GM12878 (cell line): ENCODE measurements around the gene OTOR.
A peak's percentile ranks its signal among the peaks of the same experiment; 100 is the strongest.

ENCODE experiments used
- ESRRA ChIP-seq: IDR thresholded peaks from 2 replicates; pipeline ENCODE4 v1.6.1; 2012; ENCODE audit warnings: mild to moderate bottlenecking, low read length, improper control_type of control experiment
- EZH2 ChIP-seq: IDR thresholded peaks from 2 replicates; pipeline ENCODE4 v1.6.1; 2012; ENCODE audit warnings: low read depth, mild to moderate bottlenecking, control low read depth, inconsistent platforms, low read length, borderline replicate concordance; ENCODE audit not compliant: control insufficient read depth
- FOS ChIP-seq: IDR thresholded peaks from 3 replicates; pipeline ENCODE4 v1.6.1; 2011; ENCODE audit warnings: borderline replicate concordance; ENCODE audit not compliant: insufficient read length; ENCODE audit errors: extremely low read depth
- KAT2A ChIP-seq: conservative IDR thresholded peaks from 2 replicates; pipeline ENCODE4 v1.6.1; 2011; ENCODE audit warnings: low read depth, low read length; ENCODE audit not compliant: control insufficient read depth
- SIX5 ChIP-seq: IDR thresholded peaks from 2 replicates; pipeline ENCODE4 v1.6.1; 2011; ENCODE audit warnings: mild to moderate bottlenecking, low read depth, low read length, moderate library complexity; ENCODE audit not compliant: severe bottlenecking
- SMC3 ChIP-seq: IDR thresholded peaks from 2 replicates; pipeline ENCODE4 v1.6.1; 2011; ENCODE audit warnings: low read length, improper control_type of control experiment, borderline replicate concordance
- TF ChIP-seq, protein P1 (sequence below): IDR thresholded peaks from 2 replicates; pipeline ENCODE4 v1.6.1; 2011; ENCODE audit warnings: borderline replicate concordance, low read depth, mild to moderate bottlenecking, moderate library complexity, mixed read lengths, low read length; ENCODE audit not compliant: insufficient read depth; ENCODE audit errors: extremely low read length
- TF ChIP-seq, protein P2 (sequence below): IDR thresholded peaks from 2 replicates; pipeline ENCODE4 v1.6.1; 2012; ENCODE audit warnings: low read depth, low read length, improper control_type of control experiment

- TF ChIP-seq, protein P1, sequence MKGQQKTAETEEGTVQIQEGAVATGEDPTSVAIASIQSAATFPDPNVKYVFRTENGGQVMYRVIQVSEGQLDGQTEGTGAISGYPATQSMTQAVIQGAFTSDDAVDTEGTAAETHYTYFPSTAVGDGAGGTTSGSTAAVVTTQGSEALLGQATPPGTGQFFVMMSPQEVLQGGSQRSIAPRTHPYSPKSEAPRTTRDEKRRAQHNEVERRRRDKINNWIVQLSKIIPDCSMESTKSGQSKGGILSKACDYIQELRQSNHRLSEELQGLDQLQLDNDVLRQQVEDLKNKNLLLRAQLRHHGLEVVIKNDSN = no peak
- TF ChIP-seq EZH2 = no peak
- peak; percentile 78 for TF ChIP-seq SMC3
- TF ChIP-seq FOS = no peak
- TF ChIP-seq ESRRA = no peak
- TF ChIP-seq, protein P2, sequence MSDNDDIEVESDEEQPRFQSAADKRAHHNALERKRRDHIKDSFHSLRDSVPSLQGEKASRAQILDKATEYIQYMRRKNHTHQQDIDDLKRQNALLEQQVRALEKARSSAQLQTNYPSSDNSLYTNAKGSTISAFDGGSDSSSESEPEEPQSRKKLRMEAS = no peak
- no peak for TF ChIP-seq SIX5
- TF ChIP-seq KAT2A = no peak
Observed at GRCh38 chr20:16761305-16761829, 13.2 kb downstream of the OTOR start.
